GM19455 (cell line): ENCODE measurements around the gene ZNF319.

Source experiments
- ATAC-seq: cut with Tn5 transposase; IDR thresholded peaks from one replicate; pipeline ENCODE4 v1.9.1; 2021; ENCODE audit not compliant: unreplicated experiment

The ZNF319 gene

GRCh38 chr16:57999971-58000705, at the start of gene ZNF319:
Gene ZNF319 (minus strand): TSS chr16:58000672. CDS start chr16:57998265, 2,407 bp downstream.
- peak; percentile 19 for ATAC-seq

GRCh38 chr16:58049232-58050185, 49.0 kb upstream of the ZNF319 start:
- ATAC-seq: no peak

- no peak for ATAC-seq
Measured at GRCh38 chr16:58048494-58049231, 48.2 kb upstream of the ZNF319 start.

GRCh38 chr16:58047557-58048348, 47.3 kb upstream of the ZNF319 start:
- no peak for ATAC-seq

- no peak for ATAC-seq
Measured at GRCh38 chr16:58046936-58047335, 46.5 kb upstream of the ZNF319 start.

GRCh38 chr16:58046054-58046881, 45.8 kb upstream of the ZNF319 start:
- ATAC-seq: no peak

- ATAC-seq: no peak
Measured at GRCh38 chr16:58045096-58045495, 44.6 kb upstream of the ZNF319 start.

GRCh38 chr16:58044266-58045019, 44.0 kb upstream of the ZNF319 start:
- ATAC-seq: no peak

GRCh38 chr16:58043571-58044155, 43.2 kb upstream of the ZNF319 start:
- no peak for ATAC-seq

GRCh38 chr16:58042886-58043515, 42.5 kb upstream of the ZNF319 start:
- ATAC-seq: no peak

- ATAC-seq: no peak
Measured at GRCh38 chr16:58042001-58042885, 41.8 kb upstream of the ZNF319 start.

- ATAC-seq: no peak
Measured at GRCh38 chr16:58041628-58041955, 41.1 kb upstream of the ZNF319 start.

GRCh38 chr16:58040945-58041627, 40.6 kb upstream of the ZNF319 start:
- ATAC-seq: no peak

GRCh38 chr16:58040496-58040846, 40.0 kb upstream of the ZNF319 start:
- no peak for ATAC-seq

GRCh38 chr16:58039829-58040495, 39.5 kb upstream of the ZNF319 start:
- ATAC-seq: no peak

GRCh38 chr16:58038219-58038641, 37.8 kb upstream of the ZNF319 start:
- no peak for ATAC-seq
